K562 (cell line): ENCODE results near the gene WDR70. TPM values are rescaled to one million over a fixed set of nuclear protein-coding genes. Genes with fewer than 3 reads are reported as not detected.

Experiments
- ATAC-seq: fragments of 200-7000 bp; cut with Tn5 transposase; 3 replicates; pipeline ENCODE4 v1.9.1; 2020; ENCODE audit warnings: moderate library complexity
- BruUV-seq: library from RNA; stranded (reverse); fragments of 400-500 nt; replicated peaks from 2 replicates; lab custom pipeline; 2021; lab: Mats Ljungman, UMichigan
- CTCF ChIA-PET: fragments of 300-600 bp; formaldehyde crosslinking; extraction: SDS; loops from one replicate; lab custom pipeline; 2021; ENCODE audit warnings: low intra/inter-chr PET ratio; lab: Yijun Ruan, JAX
- POLR2A ChIA-PET: fragments of 300-600, 350-650 bp; sonication (Branson Sonifier 250); formaldehyde crosslinking; extraction: SDS; loops from one replicate; lab custom pipeline; 2021; ENCODE audit warnings: antibody characterized with exemption, inconsistent platforms; lab: Yijun Ruan, JAX
- DNase-seq, 4 experiments: peaks; one replicate each; pipeline versions ENCODE4 v3.0.0 to v3.0.0-alpha.2; 2011 to 2018; ENCODE audit warnings: low spot score in 3 of 4, mixed read lengths in 3 of 4; ENCODE audit errors: extremely low read depth in 1 of 4
- FAIRE-seq: peaks from 2 replicates; lab custom pipeline; 2011; peaks lifted over from hg19 to GRCh38; lab: Jason Lieb, UNC
- H2AFZ ChIP-seq: 2 replicates; pipeline ENCODE4 v1.6.0; 2011; ENCODE audit warnings: low read depth, low read length, control low read depth, inconsistent platforms
- H3K27ac ChIP-seq: fragments of 200-600 bp; 3 replicates; pipeline ENCODE4 v1.8.0; 2011; ENCODE audit warnings: low read depth, mild to moderate bottlenecking, control low read depth, inconsistent platforms, low read length, moderate library complexity, mixed read lengths; ENCODE audit errors: extremely low read depth
- H3K27me3 ChIP-seq, 2 experiments: fragments of 300-600 bp in 1 of 2; 2 replicates in 1 of 2; 3 replicates in 1 of 2; pipeline versions ENCODE4 v1.6.0 to v1.8.0; 2011; ENCODE audit warnings: inconsistent platforms in 2 of 2, low read length in 2 of 2, mild to moderate bottlenecking in 1 of 2, mixed read lengths in 1 of 2, moderate library complexity in 1 of 2; ENCODE audit not compliant: control insufficient read depth in 2 of 2, insufficient read depth in 2 of 2
- H3K36me3 ChIP-seq: fragments of 300-600 bp; 3 replicates; pipeline ENCODE4 v1.8.0; 2011; ENCODE audit warnings: mild to moderate bottlenecking, low read length, inconsistent platforms; ENCODE audit not compliant: control insufficient read depth, insufficient read depth
- H3K4me1 ChIP-seq, 2 experiments: fragments of 200-600 bp in 1 of 2; replicated peaks in 1 of 2; 2 replicates in 1 of 2; 3 replicates in 1 of 2; pipeline versions ENCODE4 v1.5.1 to v1.8.0; 2011; ENCODE audit warnings: inconsistent platforms in 2 of 2, low read length in 2 of 2, mild to moderate bottlenecking in 1 of 2, mixed read lengths in 1 of 2, moderate library complexity in 1 of 2; ENCODE audit not compliant: control insufficient read depth in 2 of 2, insufficient read depth in 2 of 2
- H3K4me2 ChIP-seq: 2 replicates; pipeline ENCODE4 v1.6.1; 2011; ENCODE audit warnings: low read length, control low read depth, inconsistent platforms, mixed read lengths; ENCODE audit not compliant: insufficient read depth
- H3K4me3 ChIP-seq: fragments of 200-600 bp; sonication (generic), shearing (Covaris generic); 2 replicates; pipeline ENCODE4 v1.5.1; 2016; ENCODE audit warnings: control low read depth, inconsistent platforms
- H3K79me2 ChIP-seq: fragments of 200-600 bp; 3 replicates; pipeline ENCODE4 v1.8.0; 2011; ENCODE audit warnings: low read length, inconsistent platforms; ENCODE audit not compliant: control insufficient read depth, insufficient read depth
- H3K9ac ChIP-seq, 2 experiments: 2 replicates each; pipeline versions ENCODE4 v1.6.0 to v1.6.1; 2011; ENCODE audit warnings: low read depth in 2 of 2, low read length in 2 of 2, control low read depth in 1 of 2, inconsistent platforms in 1 of 2, mild to moderate bottlenecking in 1 of 2, mixed read lengths in 1 of 2; ENCODE audit not compliant: insufficient read depth in 1 of 2
- H3K9me1 ChIP-seq: one replicate; pipeline ENCODE4 v1.6.0; 2011; ENCODE audit warnings: inconsistent platforms, mild to moderate bottlenecking, low read length, moderate library complexity; ENCODE audit not compliant: control insufficient read depth, insufficient read depth
- H3K9me3 ChIP-seq: replicated peaks from 2 replicates; pipeline ENCODE4 v1.5.1; 2011; ENCODE audit warnings: low read depth, low read length, inconsistent platforms; ENCODE audit not compliant: control insufficient read depth, insufficient read depth
- H4K20me1 ChIP-seq: replicated peaks from 2 replicates; pipeline ENCODE4 v1.6.1; 2011; ENCODE audit warnings: low read length, inconsistent platforms, mixed read lengths; ENCODE audit not compliant: control insufficient read depth, insufficient read depth
- CHD4 ChIP-seq: fragments of 200-600 bp; sonication (generic); IDR thresholded peaks from 3 replicates; pipeline ENCODE4 v1.6.1; 2012; ENCODE audit warnings: low read depth, mild to moderate bottlenecking, mixed read lengths, low read length, inconsistent platforms; ENCODE audit not compliant: insufficient read depth, insufficient replicate concordance, poor library complexity, severe bottlenecking
- HOMEZ ChIP-seq: fragments of 250-450 bp; sonication (Bioruptor Pico); IDR thresholded peaks from 2 replicates; pipeline ENCODE4 v1.4.0; 2020; ENCODE audit warnings: mild to moderate bottlenecking, moderate library complexity
- PPARD ChIP-seq: fragments of 250-450 bp; sonication (Bioruptor Pico); IDR thresholded peaks from 2 replicates; pipeline ENCODE4 v1.8.0; 2022; ENCODE audit warnings: inconsistent platforms, mild to moderate bottlenecking, moderate library complexity
- TSC22D4 ChIP-seq: fragments of 450-650 bp; IDR thresholded peaks from 2 replicates; pipeline ENCODE4 v1.6.1; 2016; ENCODE audit warnings: missing genetic modification characterization, missing biosample characterization, control low read depth
- ZEB2 ChIP-seq: fragments of 450-650 bp; IDR thresholded peaks from 2 replicates; pipeline ENCODE4 v1.6.1; 2016
- WGBS: fragments of 100-300 bp; shearing (Covaris generic); methylation state at CpG from one replicate; pipeline ENCODE4 v1.1.6; 2016; ENCODE audit warnings: low coverage, mixed read lengths; ENCODE audit not compliant: insufficient coverage; ENCODE audit errors: missing lambda C conversion rate; 5-methylcytosine and 5-hydroxymethylcytosine counted together
- in situ Hi-C: fragments of 300-500 bp; cut with MboI; formaldehyde crosslinking; loops from 4 replicates; pipeline ENCODE4 v1.15.0; 2018; ENCODE audit warnings: inconsistent platforms, mixed read lengths
- intact Hi-C: fragments of 100-400 bp; cut with micrococcal nuclease; formaldehyde crosslinking; loops from 2 replicates; pipeline ENCODE4 v1.14.2; 2022
- polyA plus RNA-seq, 8 experiments: library from polyadenylated mRNA; depleted of rRNA in 4 of 8; stranded (reverse) in 5 of 8; unstranded in 3 of 8; fragments of >200 nt; fragmentation: Nextera tagmentation in 2 of 8; fragmentation: Illumina TruSeq in 1 of 8; extraction: Ambion mirVana in 2 of 8; extraction: Trizol in 1 of 8; gene quantifications; 2 replicates each; pipeline versions ENCODE4 v1.2.1 to v1.2.3, GENCODE V29; 2011 to 2014; ENCODE audit warnings: inconsistent platforms in 1 of 8, missing spikeins in 1 of 8
- total RNA-seq, 7 experiments: library from RNA; depleted of rRNA in 6 of 7; stranded (reverse); fragments of >200 nt in 6 of 7; fragmentation: Illumina TruSeq in 2 of 7; extraction: Trizol in 2 of 7; gene quantifications; 2 replicates each; pipeline versions ENCODE4 v1.2.1 to v1.2.3, GENCODE V29; 2011 to 2021; ENCODE audit warnings: low replicate concordance in 1 of 7
- TF ChIP-seq, protein P1 (sequence below): fragments of 150-350 bp; conservative IDR thresholded peaks from 2 replicates; pipeline ENCODE4 v1.6.1; 2014; ENCODE audit warnings: low read length

WDR70 gene
- total and polyA plus RNA-seq, 9 of the 15 experiments (the other 6 are each of a cell fraction or from before 2014, with no cell fraction given): 16.8 to 46.6 (median 38.8) TPM

DNA sequence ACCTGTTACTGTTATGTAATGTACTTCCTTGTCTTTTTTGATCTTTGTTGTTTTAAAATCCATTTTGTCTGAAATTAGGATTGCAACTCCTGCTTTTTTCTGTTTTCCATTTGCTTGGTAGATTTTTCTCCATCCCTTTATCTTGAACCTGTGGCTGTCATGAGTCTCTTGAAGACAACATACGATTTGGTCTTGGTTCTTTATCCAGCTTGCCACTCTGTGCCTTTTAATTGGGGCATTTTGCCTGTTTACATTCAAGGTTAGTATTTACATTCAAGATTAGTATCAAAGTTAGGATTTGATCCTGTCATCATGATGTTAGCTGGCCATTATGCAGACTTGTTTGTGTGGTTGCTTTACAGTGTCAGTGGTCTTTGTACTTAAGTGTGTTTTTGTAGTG, 304.0 kb downstream of the WDR70 start:
- WGBS: 5% methylated on average over 1 of the region's 1 CpG
- no peak overlapping the region for H3K4me2 ChIP-seq
- no peak for FAIRE-seq
- H3K9me1 ChIP-seq: no peaks in the 10 kb centered on the region
- H2AFZ ChIP-seq: no peak overlapping the region
- TF ChIP-seq PPARD (CRISPR knock-in tag): no peak
- TF ChIP-seq, protein P1, sequence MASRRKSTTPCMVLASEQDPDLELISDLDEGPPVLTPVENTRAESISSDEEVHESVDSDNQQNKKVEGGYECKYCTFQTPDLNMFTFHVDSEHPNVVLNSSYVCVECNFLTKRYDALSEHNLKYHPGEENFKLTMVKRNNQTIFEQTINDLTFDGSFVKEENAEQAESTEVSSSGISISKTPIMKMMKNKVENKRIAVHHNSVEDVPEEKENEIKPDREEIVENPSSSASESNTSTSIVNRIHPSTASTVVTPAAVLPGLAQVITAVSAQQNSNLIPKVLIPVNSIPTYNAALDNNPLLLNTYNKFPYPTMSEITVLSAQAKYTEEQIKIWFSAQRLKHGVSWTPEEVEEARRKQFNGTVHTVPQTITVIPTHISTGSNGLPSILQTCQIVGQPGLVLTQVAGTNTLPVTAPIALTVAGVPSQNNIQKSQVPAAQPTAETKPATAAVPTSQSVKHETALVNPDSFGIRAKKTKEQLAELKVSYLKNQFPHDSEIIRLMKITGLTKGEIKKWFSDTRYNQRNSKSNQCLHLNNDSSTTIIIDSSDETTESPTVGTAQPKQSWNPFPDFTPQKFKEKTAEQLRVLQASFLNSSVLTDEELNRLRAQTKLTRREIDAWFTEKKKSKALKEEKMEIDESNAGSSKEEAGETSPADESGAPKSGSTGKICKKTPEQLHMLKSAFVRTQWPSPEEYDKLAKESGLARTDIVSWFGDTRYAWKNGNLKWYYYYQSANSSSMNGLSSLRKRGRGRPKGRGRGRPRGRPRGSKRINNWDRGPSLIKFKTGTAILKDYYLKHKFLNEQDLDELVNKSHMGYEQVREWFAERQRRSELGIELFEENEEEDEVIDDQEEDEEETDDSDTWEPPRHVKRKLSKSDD: no peak
- no peak for TF ChIP-seq CHD4
- no peak for TF ChIP-seq HOMEZ (CRISPR knock-in tag)
- no peak for TF ChIP-seq ZEB2
- no peak for TF ChIP-seq TSC22D4
- TF ChIP-seq, all 486 proteins: peak for 0
- ATAC-seq (no peak), DNase-seq (no peak)
- intact Hi-C loops (no loop called here), in situ Hi-C loops (no loop called here)
- Histone ChIP-seq H3K9ac (no peak overlapping the region), H3K36me3 (no peaks in the 10 kb centered on the region), H3K4me1 (no peaks in the 10 kb centered on the region), H4K20me1 (no peaks in the 10 kb centered on the region), H3K27me3 (no peaks in the 10 kb centered on the region), H3K27ac (no peak overlapping the region), H3K79me2 (no peaks in the 10 kb centered on the region), H3K9me3 (no peaks in the 10 kb centered on the region), H3K4me3 (no peak overlapping the region)
- ChIA-PET CTCF (no interaction called here), POLR2A (no interaction called here)
- no TSS peak for BruUV-seq
